ENCODE data around the gene PRR33.

DNA sequence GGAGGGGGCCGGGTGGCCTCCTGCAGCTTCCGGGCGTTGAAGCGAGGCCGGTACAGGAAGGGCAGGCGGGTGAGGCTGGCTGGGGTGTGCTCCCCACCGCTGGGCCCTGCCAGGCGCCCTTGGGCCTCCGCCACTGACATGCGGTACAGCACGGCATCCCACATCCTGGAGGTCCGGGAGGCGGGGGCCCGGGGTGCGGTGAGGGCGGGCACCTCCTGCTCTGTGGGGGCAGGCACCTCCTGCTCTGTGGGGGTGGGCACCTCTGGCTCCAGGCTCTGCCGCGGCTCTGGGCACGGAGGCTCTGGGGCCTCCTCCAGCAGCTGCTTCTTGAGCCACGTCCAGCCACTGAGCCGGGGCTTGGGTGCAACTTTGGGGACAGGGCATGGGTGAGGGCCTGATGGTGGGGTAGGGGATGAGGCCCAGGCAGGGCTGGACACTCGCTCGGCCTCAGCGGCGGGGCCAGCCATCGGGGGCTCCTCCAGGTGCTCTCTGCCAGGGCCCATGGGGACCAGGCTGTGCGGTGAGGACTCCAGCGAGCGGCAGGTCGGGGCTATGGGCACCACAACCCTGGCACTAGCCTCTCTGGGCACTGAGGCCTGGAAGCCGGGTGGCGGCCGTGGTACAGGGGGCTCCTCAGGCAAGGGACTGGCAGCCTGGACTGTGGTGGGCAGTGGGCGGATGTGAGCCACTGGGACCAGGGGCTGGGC is 2.3 kb downstream of the PRR33 start:
- TF ChIP-seq, protein P1, sequence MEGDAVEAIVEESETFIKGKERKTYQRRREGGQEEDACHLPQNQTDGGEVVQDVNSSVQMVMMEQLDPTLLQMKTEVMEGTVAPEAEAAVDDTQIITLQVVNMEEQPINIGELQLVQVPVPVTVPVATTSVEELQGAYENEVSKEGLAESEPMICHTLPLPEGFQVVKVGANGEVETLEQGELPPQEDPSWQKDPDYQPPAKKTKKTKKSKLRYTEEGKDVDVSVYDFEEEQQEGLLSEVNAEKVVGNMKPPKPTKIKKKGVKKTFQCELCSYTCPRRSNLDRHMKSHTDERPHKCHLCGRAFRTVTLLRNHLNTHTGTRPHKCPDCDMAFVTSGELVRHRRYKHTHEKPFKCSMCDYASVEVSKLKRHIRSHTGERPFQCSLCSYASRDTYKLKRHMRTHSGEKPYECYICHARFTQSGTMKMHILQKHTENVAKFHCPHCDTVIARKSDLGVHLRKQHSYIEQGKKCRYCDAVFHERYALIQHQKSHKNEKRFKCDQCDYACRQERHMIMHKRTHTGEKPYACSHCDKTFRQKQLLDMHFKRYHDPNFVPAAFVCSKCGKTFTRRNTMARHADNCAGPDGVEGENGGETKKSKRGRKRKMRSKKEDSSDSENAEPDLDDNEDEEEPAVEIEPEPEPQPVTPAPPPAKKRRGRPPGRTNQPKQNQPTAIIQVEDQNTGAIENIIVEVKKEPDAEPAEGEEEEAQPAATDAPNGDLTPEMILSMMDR (IDR thresholded peaks at IDR 0.05; ENCODE audit: low read depth, low read length) = no peak
- no peak for TF ChIP-seq EZH2phosphoT487 (IDR thresholded peaks at IDR 0.05; ENCODE audit: low read depth)

Data from OCI-LY3 (cell line).